Thyroid gland (tissue), 4 donors: ENCODE measurements around the gene PLXNA4. TPM values are rescaled to one million over a fixed set of nuclear protein-coding genes. Genes with fewer than 3 reads are reported as not detected.

Experiments used
- DNase-seq, 2 donors: peaks; one replicate each; pipeline ENCODE4 v3.0.0-alpha.2; 2019
- H3K27ac ChIP-seq, 3 donors: fragments of 200-600 bp; sonication (generic); 1 replicate in 2 of 3; 2 replicates in 1 of 3; pipeline ENCODE4 v1.5.1; 2016 to 2019; ENCODE audit warnings: mild to moderate bottlenecking in 1 of 3, moderate library complexity in 1 of 3
- H3K27me3 ChIP-seq: fragments of 200-600 bp; sonication (generic); one replicate; pipeline ENCODE4 v1.5.1; 2019
- H3K36me3 ChIP-seq, 2 donors: fragments of 200-600 bp; sonication (generic); one replicate each; pipeline ENCODE4 v1.5.1; 2016 to 2019
- H3K4me1 ChIP-seq, 2 donors: fragments of 200-600 bp; sonication (generic); one replicate each; pipeline ENCODE4 v1.5.1; 2017 to 2019
- H3K4me3 ChIP-seq, 3 donors: fragments of 200-600 bp; sonication (generic); replicated peaks in 1 of 3; 1 replicate in 2 of 3; 2 replicates in 1 of 3; pipeline ENCODE4 v1.5.1; 2016; ENCODE audit warnings: mild to moderate bottlenecking in 1 of 3
- H3K9me3 ChIP-seq: fragments of 200-600 bp; sonication (generic); one replicate; pipeline ENCODE4 v1.5.1; 2017
- POLR2A ChIP-seq, 2 donors: fragments of 450-650 bp; IDR thresholded peaks; one replicate each; pipeline ENCODE4 v1.6.1; 2017; ENCODE audit warnings: antibody characterized with exemption in 2 of 2, mild to moderate bottlenecking in 2 of 2, moderate library complexity in 1 of 2
- WGBS, 2 donors: methylation state at CpG; one replicate each; pipeline ENCODE4 v1.1.5; 2017; 5-methylcytosine and 5-hydroxymethylcytosine counted together
- intact Hi-C: fragments of 100-400 bp; cut with DNase I; formaldehyde crosslinking; loops from one replicate; pipeline ENCODE4 v1.15.1; 2023
- total RNA-seq, 4 donors: library from RNA; depleted of rRNA; stranded (reverse); fragments of >200 nt; gene quantifications; one replicate each; pipeline ENCODE4 v1.2.3, GENCODE V29; 2016
- TF ChIP-seq, protein P1 (sequence below), 6 experiments: fragments of 200-600 bp in 3 of 6; fragments of 450-650 bp in 3 of 6; sonication (generic) in 3 of 6; IDR thresholded peaks; one replicate each; pipeline ENCODE4 v1.5.1; 2016 to 2019; ENCODE audit warnings: antibody characterized with exemption in 6 of 6, mild to moderate bottlenecking in 2 of 6, inconsistent platforms in 1 of 6, moderate library complexity in 1 of 6

Gene PLXNA4
- total RNA-seq, 4 donors from 2014 or later = 1.3 to 8.3 (median 2.4) TPM

DNA sequence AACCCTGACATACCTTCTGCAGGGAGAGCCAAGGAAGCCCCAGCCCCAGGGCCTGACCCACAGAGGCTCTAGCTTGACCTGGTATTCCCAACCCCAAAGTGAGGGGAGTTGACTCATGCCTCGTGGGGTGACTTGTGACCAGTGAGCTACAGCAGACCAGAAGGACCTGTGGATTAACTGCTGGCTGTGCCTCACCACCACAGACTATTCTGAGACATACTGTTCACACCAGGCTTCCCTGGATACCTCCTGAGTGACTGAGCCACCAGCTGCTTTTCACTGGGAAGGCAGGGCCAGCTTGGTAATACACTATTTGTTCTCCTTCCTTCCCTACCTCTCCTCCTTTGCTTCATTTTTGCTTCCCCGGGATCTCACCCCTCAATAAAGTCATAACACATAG lies 7.3 kb downstream of the PLXNA4 start:
- 77 to 89% methylated on average over 1 to 2 of the region's 2 CpGs for WGBS, 2 donors
- intact Hi-C loops = no loop called here

DNA sequence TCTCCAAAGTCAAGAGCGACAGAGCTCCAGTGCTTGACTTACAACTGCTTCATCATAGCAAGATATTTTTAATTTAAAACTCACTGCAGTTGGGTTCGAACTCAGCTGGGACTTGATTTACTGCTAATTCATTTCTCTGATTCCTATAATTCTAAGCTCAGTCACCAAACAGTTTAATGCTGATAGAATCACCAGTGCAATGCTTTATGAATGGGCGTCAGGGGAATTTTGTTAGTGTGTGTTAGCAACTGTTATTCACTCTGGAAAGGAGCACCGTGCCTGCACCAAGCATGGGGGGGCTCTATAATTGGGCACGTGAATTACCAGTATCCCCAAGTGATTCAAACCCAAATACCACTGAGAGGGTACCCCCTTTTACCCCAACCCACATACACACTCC lies 10.4 kb downstream of the PLXNA4 start:
- intact Hi-C loops = no loop called here
- 86 to 89% methylated on average over 5 of the region's 5 CpGs for WGBS, 2 donors

More for the DNA sequence above, 7.3 kb downstream of the PLXNA4 start:
- no peak overlapping the region for H3K4me3 ChIP-seq
- H3K36me3 ChIP-seq = no peaks in the 10 kb centered on the region
- H3K9me3 ChIP-seq = no peaks in the 10 kb centered on the region
- no peak for TF ChIP-seq POLR2A (IDR thresholded peaks at IDR 0.05)
- TF ChIP-seq, protein P1, sequence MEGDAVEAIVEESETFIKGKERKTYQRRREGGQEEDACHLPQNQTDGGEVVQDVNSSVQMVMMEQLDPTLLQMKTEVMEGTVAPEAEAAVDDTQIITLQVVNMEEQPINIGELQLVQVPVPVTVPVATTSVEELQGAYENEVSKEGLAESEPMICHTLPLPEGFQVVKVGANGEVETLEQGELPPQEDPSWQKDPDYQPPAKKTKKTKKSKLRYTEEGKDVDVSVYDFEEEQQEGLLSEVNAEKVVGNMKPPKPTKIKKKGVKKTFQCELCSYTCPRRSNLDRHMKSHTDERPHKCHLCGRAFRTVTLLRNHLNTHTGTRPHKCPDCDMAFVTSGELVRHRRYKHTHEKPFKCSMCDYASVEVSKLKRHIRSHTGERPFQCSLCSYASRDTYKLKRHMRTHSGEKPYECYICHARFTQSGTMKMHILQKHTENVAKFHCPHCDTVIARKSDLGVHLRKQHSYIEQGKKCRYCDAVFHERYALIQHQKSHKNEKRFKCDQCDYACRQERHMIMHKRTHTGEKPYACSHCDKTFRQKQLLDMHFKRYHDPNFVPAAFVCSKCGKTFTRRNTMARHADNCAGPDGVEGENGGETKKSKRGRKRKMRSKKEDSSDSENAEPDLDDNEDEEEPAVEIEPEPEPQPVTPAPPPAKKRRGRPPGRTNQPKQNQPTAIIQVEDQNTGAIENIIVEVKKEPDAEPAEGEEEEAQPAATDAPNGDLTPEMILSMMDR (IDR thresholded peaks at IDR 0.05) = no peak
- H3K27ac ChIP-seq = no peak overlapping the region
- DNase-seq = no peak
- no peaks in the 10 kb centered on the region for H3K27me3 ChIP-seq
- H3K4me1 ChIP-seq = no peaks in the 10 kb centered on the region

DNA sequence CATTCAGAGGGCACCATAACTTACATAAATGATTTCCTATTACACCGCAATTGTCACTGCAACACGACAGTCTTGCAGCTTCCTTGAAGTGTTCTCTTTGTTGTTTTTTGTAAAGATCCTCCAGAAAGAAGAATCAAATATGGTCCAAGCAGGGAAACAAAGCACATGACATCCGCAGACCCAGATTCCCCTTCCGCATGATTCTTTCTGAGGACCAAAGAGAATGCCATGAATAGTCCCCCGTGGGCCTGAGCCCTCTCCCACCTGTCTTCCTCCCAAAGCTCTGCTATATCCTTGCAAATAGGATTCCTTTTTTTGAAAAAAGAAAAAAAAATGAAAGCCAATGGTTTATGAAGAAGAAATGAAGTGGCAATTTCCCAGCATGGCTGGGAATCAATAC lies 10.8 kb downstream of the PLXNA4 start:
- intact Hi-C loops = no loop called here

More for the DNA sequence above, 10.4 kb downstream of the PLXNA4 start:
- no peaks in the 10 kb centered on the region for H3K4me1 ChIP-seq
- no peak overlapping the region for H3K27ac ChIP-seq
- DNase-seq = no peak
- TF ChIP-seq, protein P1 (IDR thresholded peaks at IDR 0.05) = no peak
- no peak for TF ChIP-seq POLR2A (IDR thresholded peaks at IDR 0.05)
- no peaks in the 10 kb centered on the region for H3K36me3 ChIP-seq
- no peak overlapping the region for H3K4me3 ChIP-seq
- no peaks in the 10 kb centered on the region for H3K27me3 ChIP-seq
- H3K9me3 ChIP-seq = no peaks in the 10 kb centered on the region

DNA sequence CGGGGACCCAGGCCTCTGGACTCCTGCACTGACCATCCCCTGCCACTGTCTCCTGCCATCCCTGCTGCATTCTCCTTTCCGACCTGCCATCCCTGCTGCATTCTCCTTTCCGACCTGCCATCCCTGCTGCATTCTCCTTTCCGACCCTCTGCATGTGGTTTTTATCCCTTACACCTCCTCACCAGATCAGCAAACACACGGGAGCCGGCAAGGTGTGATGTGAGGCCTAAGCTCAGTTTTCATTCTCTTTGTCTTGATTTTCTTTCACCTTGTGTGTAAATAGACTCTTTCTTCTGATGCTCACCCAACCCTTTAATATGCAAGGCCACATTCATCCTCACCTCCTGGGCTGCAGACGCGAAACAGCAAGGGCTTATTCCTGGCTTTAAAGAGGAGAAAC lies 11.4 kb downstream of the PLXNA4 start:
- Histone ChIP-seq H3K36me3 (no peaks in the 10 kb centered on the region), H3K4me3 (no peak overlapping the region), H3K27me3 (no peaks in the 10 kb centered on the region), H3K9me3 (no peaks in the 10 kb centered on the region), H3K4me1 (no peaks in the 10 kb centered on the region), H3K27ac (no peak overlapping the region)
- no peak for TF ChIP-seq POLR2A (IDR thresholded peaks at IDR 0.05)
- TF ChIP-seq, protein P1 (IDR thresholded peaks at IDR 0.05) = no peak
- intact Hi-C loops = no loop called here
- DNase-seq = no peak
- 88 to 89% methylated on average over 8 of the region's 8 CpGs for WGBS, 2 donors

More for the DNA sequence above, 10.8 kb downstream of the PLXNA4 start:
- no peak overlapping the region for H3K4me3 ChIP-seq
- WGBS, 2 donors = 92 to 94% methylated on average over 5 of the region's 5 CpGs
- no peaks in the 10 kb centered on the region for H3K27me3 ChIP-seq
- no peaks in the 10 kb centered on the region for H3K36me3 ChIP-seq
- H3K27ac ChIP-seq = no peak overlapping the region
- no peaks in the 10 kb centered on the region for H3K4me1 ChIP-seq
- DNase-seq = no peak
- no peaks in the 10 kb centered on the region for H3K9me3 ChIP-seq
- TF ChIP-seq POLR2A (IDR thresholded peaks at IDR 0.05) = no peak
- TF ChIP-seq, protein P1 (IDR thresholded peaks at IDR 0.05) = no peak

DNA sequence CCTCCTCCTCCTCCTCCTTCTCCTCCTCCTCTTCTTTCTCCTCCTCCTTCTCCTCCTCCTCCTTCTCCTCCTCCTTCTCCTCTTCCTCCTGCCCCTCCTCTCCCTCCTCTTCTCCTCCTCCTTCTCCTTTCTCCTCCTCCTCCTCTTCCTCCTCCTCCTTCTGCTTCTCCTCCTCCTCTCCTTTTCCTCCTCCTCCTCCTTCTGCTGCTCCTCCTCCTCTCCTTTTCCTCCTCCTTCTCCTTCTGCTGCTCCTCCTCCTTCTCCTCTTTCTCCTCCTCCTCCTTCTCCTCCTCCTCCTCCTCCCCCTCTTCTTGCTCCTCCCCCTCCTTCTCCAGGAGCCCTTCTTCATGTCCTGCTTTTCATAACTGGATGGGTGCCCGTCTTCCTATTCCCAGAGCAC lies 12.2 kb downstream of the PLXNA4 start:
- DNase-seq = no peak
- Histone ChIP-seq H3K27me3 (no peaks in the 10 kb centered on the region), H3K4me3 (no peak overlapping the region), H3K9me3 (no peaks in the 10 kb centered on the region), H3K36me3 (no peaks in the 10 kb centered on the region), H3K27ac (no peak overlapping the region), H3K4me1 (no peaks in the 10 kb centered on the region)
- WGBS, 2 donors = 43 to 52% methylated on average over 1 of the region's 1 CpG
- no peak for TF ChIP-seq POLR2A (IDR thresholded peaks at IDR 0.05)
- TF ChIP-seq, protein P1 (IDR thresholded peaks at IDR 0.05) = no peak
- intact Hi-C loops = no loop called here
